PFSK-1 (cell line): Measurements from ENCODE around the gene SOBP.

ENCODE experiments used
- POLR2AphosphoS5 ChIP-seq: IDR thresholded peaks from 2 replicates; pipeline ENCODE4 v1.6.1; 2012; ENCODE audit warnings: low read depth, mild to moderate bottlenecking, control low read depth, low read length, moderate library complexity
- SIN3A ChIP-seq: IDR thresholded peaks from 2 replicates; pipeline ENCODE4 v1.6.1; 2012; ENCODE audit warnings: mild to moderate bottlenecking, low read length, moderate library complexity, borderline replicate concordance; ENCODE audit not compliant: insufficient read depth
- TF ChIP-seq, protein P1 (sequence below), 2 experiments: IDR thresholded peaks; 2 replicates each; pipeline versions ENCODE4 v1.6.1 to v1.8.0; 2011 to 2012; ENCODE audit warnings: low read depth in 2 of 2, low read length in 2 of 2, control low read depth in 1 of 2, inconsistent platforms in 1 of 2, mild to moderate bottlenecking in 1 of 2, moderate library complexity in 1 of 2; ENCODE audit not compliant: insufficient read depth in 1 of 2

GRCh38 chr6:107617341-107617932, 127.5 kb downstream of the SOBP start:
- TF ChIP-seq POLR2AphosphoS5 (no peak), SIN3A (no peak)
- TF ChIP-seq, protein P1, sequence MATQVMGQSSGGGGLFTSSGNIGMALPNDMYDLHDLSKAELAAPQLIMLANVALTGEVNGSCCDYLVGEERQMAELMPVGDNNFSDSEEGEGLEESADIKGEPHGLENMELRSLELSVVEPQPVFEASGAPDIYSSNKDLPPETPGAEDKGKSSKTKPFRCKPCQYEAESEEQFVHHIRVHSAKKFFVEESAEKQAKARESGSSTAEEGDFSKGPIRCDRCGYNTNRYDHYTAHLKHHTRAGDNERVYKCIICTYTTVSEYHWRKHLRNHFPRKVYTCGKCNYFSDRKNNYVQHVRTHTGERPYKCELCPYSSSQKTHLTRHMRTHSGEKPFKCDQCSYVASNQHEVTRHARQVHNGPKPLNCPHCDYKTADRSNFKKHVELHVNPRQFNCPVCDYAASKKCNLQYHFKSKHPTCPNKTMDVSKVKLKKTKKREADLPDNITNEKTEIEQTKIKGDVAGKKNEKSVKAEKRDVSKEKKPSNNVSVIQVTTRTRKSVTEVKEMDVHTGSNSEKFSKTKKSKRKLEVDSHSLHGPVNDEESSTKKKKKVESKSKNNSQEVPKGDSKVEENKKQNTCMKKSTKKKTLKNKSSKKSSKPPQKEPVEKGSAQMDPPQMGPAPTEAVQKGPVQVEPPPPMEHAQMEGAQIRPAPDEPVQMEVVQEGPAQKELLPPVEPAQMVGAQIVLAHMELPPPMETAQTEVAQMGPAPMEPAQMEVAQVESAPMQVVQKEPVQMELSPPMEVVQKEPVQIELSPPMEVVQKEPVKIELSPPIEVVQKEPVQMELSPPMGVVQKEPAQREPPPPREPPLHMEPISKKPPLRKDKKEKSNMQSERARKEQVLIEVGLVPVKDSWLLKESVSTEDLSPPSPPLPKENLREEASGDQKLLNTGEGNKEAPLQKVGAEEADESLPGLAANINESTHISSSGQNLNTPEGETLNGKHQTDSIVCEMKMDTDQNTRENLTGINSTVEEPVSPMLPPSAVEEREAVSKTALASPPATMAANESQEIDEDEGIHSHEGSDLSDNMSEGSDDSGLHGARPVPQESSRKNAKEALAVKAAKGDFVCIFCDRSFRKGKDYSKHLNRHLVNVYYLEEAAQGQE (IDR thresholded peaks at IDR 0.05; ENCODE audit: insufficient read depth in 1 of 2, low read depth in 2 of 2, low read length in 2 of 2) = no peak
